GM12874 (cell line): ENCODE data around the gene UTP14A.
A peak's percentile ranks its signal among the peaks of the same experiment; 100 is the strongest.

Source experiments
- CTCF ChIP-seq: IDR thresholded peaks from 2 replicates; pipeline ENCODE4 v1.5.1; 2011; ENCODE audit warnings: low read depth, mild to moderate bottlenecking, control low read depth, low read length, moderate library complexity; ENCODE audit not compliant: insufficient read depth

Gene UTP14A

GRCh38 chrX:129908636-129909035 is 2.7 kb downstream of the UTP14A start:
- TF ChIP-seq CTCF, result no peak

GRCh38 chrX:129925305-129926092 is 19.5 kb downstream of the UTP14A start:
- peak; percentile 50; the same call in 1 of the 2 replicates for TF ChIP-seq CTCF

- TF ChIP-seq CTCF, result no peak
Observed at GRCh38 chrX:129930941-129931410, 25.0 kb downstream of the UTP14A start.

- no peak for TF ChIP-seq CTCF
Observed at GRCh38 chrX:129931411-129932015, 25.5 kb downstream of the UTP14A start.

- no peak for TF ChIP-seq CTCF
Observed at GRCh38 chrX:129932016-129932820, 26.3 kb downstream of the UTP14A start.

GRCh38 chrX:129932821-129933321 is 26.9 kb downstream of the UTP14A start:
- no peak for TF ChIP-seq CTCF

GRCh38 chrX:129933700-129934099 is 27.7 kb downstream of the UTP14A start:
- no peak for TF ChIP-seq CTCF
